Esophagus muscularis mucosa (tissue), 4 donors: ENCODE measurements around the gene STIP1. TPM values are rescaled to one million over a fixed set of nuclear protein-coding genes. Genes with fewer than 3 reads are reported as not detected.

Experiments used
- DNase-seq: peaks from one replicate; pipeline ENCODE4 v3.0.0-alpha.2; 2017; ENCODE audit errors: extremely low spot score
- H3K27ac ChIP-seq, 4 donors: fragments of 200-600 bp; sonication (generic); replicated peaks in 1 of 4; 1 replicate in 3 of 4; 2 replicates in 1 of 4; pipeline ENCODE4 v1.5.1; 2016 to 2019; ENCODE audit warnings: mild to moderate bottlenecking in 1 of 4
- H3K27me3 ChIP-seq, 4 donors: fragments of 200-600 bp; sonication (generic); one replicate each; pipeline versions ENCODE4 v1.5.1 to v1.6.0; 2016 to 2019
- H3K36me3 ChIP-seq, 4 donors: fragments of 200-600 bp; sonication (generic); one replicate each; pipeline ENCODE4 v1.5.1; 2016 to 2019
- H3K4me1 ChIP-seq, 4 donors: fragments of 200-600 bp; sonication (generic); one replicate each; pipeline ENCODE4 v1.5.1; 2016 to 2019
- H3K4me3 ChIP-seq, 4 donors: fragments of 200-600 bp; sonication (generic); 1 replicate in 2 of 4; 2 replicates in 2 of 4; pipeline ENCODE4 v1.5.1; 2016 to 2019; ENCODE audit warnings: mild to moderate bottlenecking in 4 of 4, moderate library complexity in 1 of 4
- H3K9me3 ChIP-seq, 4 donors: fragments of 200-600 bp; sonication (generic); 1 replicate in 3 of 4; 2 replicates in 1 of 4; pipeline ENCODE4 v1.5.1; 2016 to 2019
- EP300 ChIP-seq: sonication (generic); formaldehyde crosslinking; IDR thresholded peaks from one replicate; pipeline ENCODE4 v1.6.1; 2017; ENCODE audit warnings: antibody characterized with exemption
- POLR2A ChIP-seq: fragments of 450-650 bp; IDR thresholded peaks from one replicate; pipeline ENCODE4 v1.6.1; 2017; ENCODE audit warnings: antibody characterized with exemption, moderate library complexity, mild to moderate bottlenecking, low read depth
- POLR2AphosphoS5 ChIP-seq, 2 donors: sonication (generic); formaldehyde crosslinking; IDR thresholded peaks; one replicate each; pipeline ENCODE4 v1.6.1; 2017; ENCODE audit warnings: antibody characterized with exemption in 2 of 2
- WGBS: methylation state at CpG from one replicate; pipeline ENCODE4 v1.1.5; 2018; 5-methylcytosine and 5-hydroxymethylcytosine counted together
- intact Hi-C: fragments of 100-400 bp; cut with DNase I; formaldehyde crosslinking; loops from one replicate; pipeline ENCODE4 v1.15.1; 2023
- total RNA-seq, 4 donors: library from RNA; depleted of rRNA; stranded (reverse); fragments of >200 nt; gene quantifications; one replicate each; pipeline versions ENCODE4 v1.1.0 to v1.2.1, GENCODE V29; 2016
- TF ChIP-seq, protein P1 (sequence below), 3 experiments: fragments of 200-600 bp in 2 of 3; fragments of 450-650 bp in 1 of 3; sonication (generic) in 2 of 3; IDR thresholded peaks; one replicate each; pipeline ENCODE4 v1.5.1; 2017 to 2019; ENCODE audit warnings: antibody characterized with exemption in 3 of 3, mild to moderate bottlenecking in 2 of 3, moderate library complexity in 1 of 3

Gene STIP1
- total RNA-seq, 4 donors from 2014 or later = 82.2 to 116 (median 101) TPM

DNA sequence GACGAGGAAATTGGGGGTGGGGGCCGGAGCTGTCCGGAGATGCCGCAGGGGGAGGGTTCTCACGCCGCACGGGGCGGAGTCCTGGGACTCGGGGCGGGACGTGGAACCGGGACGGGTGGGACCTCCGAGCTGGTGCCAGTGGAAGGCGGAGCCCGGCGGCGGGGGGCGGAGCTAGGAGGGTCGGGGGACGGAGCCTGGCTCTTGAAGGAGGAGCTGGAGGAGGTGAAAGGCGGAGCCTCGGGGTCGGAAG, 55.2 kb downstream of the STIP1 start:
- Histone ChIP-seq H3K36me3 (peaks cover 23 to 49% (median 38%) of the 10 kb centered on the region in 4 donors), H3K27me3 (no peaks in the 10 kb centered on the region), H3K4me3 (peak overlapping the region; percentile 77 to 98 (median 90)), H3K9me3 (no peaks in the 10 kb centered on the region), H3K4me1 (peaks cover 34 to 56% (median 51%) of the 10 kb centered on the region in 4 donors), H3K27ac (peak overlapping the region; percentile 97 to 100 (median 98))
- intact Hi-C loops = no loop called here
- under 1% methylated on average over 21 of the region's 24 CpGs for WGBS
- no peak for TF ChIP-seq POLR2A
- peak; percentile 100 for DNase-seq

DNA sequence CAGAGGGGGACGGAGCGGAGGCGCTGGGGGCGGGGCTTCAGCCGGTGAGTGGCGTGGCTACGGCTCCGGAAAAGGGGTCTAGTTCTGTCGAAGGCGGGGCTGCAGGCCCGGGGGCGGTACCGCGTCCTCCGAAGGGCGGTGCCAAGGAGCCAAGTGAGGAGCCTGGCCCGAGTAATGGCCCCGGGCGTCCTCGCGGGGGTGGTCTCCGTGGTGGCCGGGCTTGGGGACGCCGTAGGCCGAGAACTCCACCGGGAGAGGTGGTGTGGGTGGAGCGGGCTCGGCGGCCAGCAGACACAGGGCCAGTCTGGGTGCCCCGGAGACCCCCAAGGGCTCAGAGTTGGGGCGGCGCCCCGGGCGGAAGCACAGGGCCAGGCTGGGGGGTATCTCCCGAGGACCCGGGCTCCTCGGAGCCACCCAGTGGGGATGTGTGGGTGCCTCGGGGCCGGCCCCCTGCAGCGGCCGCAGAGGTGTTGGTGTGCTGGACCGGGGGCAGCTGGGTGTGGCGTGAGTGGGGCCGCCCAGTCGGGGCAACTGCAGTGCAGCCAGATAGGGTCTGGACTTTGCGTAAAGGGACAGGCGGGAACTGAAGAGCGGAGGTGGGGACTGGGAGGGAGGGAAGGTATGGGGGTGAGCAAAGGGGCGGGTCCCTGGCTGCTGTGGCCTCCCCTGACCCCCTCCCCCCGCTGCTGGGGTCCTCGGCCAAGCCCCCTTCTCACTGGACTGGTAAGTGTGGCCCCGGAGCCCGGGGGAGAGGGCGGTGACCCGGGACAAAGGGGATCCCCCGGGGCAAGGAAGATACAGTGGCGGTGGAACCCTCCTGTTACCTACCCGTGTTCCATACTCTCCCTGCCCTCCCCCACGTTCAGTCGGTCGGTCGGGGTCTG, 55.8 kb downstream of the STIP1 start:
- H3K27me3 ChIP-seq = no peaks in the 10 kb centered on the region
- TF ChIP-seq, protein P1, sequence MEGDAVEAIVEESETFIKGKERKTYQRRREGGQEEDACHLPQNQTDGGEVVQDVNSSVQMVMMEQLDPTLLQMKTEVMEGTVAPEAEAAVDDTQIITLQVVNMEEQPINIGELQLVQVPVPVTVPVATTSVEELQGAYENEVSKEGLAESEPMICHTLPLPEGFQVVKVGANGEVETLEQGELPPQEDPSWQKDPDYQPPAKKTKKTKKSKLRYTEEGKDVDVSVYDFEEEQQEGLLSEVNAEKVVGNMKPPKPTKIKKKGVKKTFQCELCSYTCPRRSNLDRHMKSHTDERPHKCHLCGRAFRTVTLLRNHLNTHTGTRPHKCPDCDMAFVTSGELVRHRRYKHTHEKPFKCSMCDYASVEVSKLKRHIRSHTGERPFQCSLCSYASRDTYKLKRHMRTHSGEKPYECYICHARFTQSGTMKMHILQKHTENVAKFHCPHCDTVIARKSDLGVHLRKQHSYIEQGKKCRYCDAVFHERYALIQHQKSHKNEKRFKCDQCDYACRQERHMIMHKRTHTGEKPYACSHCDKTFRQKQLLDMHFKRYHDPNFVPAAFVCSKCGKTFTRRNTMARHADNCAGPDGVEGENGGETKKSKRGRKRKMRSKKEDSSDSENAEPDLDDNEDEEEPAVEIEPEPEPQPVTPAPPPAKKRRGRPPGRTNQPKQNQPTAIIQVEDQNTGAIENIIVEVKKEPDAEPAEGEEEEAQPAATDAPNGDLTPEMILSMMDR (IDR thresholded peaks at IDR 0.05) = no peak
- TF ChIP-seq POLR2A (peak; percentile 69), EP300 (no peak), POLR2AphosphoS5 (IDR thresholded peaks at IDR 0.05) (peak; percentile 61 to 72)
- peaks cover 34 to 55% (median 50%) of the 10 kb centered on the region in 4 donors for H3K4me1 ChIP-seq
- intact Hi-C loops = no loop called here
- DNase-seq = no peak
- peaks cover 23 to 45% (median 38%) of the 10 kb centered on the region in 4 donors for H3K36me3 ChIP-seq
- peak overlapping the region; percentile 77 to 98 (median 90) for H3K4me3 ChIP-seq
- H3K9me3 ChIP-seq = no peaks in the 10 kb centered on the region
- 1% methylated on average over 22 of the region's 63 CpGs for WGBS
- peak overlapping the region; percentile 97 to 100 (median 98) for H3K27ac ChIP-seq

DNA sequence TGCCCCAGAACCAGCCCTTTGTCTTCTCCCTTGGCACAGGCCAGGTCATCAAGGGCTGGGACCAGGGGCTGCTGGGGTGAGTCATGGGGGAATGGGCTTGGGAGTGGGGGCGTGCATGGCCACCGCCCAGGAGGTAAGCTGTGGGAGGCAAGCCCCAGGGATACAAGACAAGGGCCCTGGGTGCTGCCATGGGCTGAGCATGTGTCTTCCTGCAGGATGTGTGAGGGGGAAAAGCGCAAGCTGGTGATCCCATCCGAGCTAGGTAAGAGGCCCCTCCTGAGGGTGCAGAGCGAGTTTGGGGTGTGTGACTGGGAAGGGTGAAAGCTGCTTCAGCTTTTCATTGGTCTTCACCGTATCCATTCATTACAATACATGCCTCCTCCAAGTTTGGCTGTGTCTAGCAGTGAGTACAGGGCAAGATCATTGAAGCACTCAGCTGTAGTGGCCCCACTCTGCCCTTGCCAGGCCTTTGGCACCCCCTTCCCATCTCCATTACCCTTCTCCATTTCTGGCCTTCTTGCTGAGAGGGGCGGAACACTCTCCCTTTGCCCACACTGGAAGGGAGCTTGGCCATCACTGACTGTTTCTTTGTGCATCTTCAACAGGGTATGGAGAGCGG, 57.4 kb downstream of the STIP1 start:
- WGBS = 79% methylated on average over 7 of the region's 8 CpGs
- TF ChIP-seq, protein P1 (IDR thresholded peaks at IDR 0.05) = no peak
- TF ChIP-seq EP300 = no peak
- TF ChIP-seq POLR2A = no peak
- TF ChIP-seq POLR2AphosphoS5 (IDR thresholded peaks at IDR 0.05) = no peak
- Histone ChIP-seq H3K4me3 (no peak overlapping the region), H3K27ac (peak overlapping the region in 3 of 4 donors; percentile 97 to 100 (median 98)), H3K36me3 (peaks cover 12 to 29% (median 25%) of the 10 kb centered on the region in 4 donors), H3K4me1 (peaks cover 40 to 69% (median 62%) of the 10 kb centered on the region in 4 donors), H3K9me3 (no peaks in the 10 kb centered on the region), H3K27me3 (no peaks in the 10 kb centered on the region)
- intact Hi-C loops = no loop called here
- no peak for DNase-seq

GRCh38 chr11:64244107-64244506, 58.1 kb downstream of the STIP1 start:
- H3K27ac ChIP-seq = peak overlapping the region in 3 of 4 donors; percentile 85 to 97 (median 88)
- intact Hi-C loops = no loop called here
- H3K4me1 ChIP-seq = peaks cover 40 to 74% (median 62%) of the 10 kb centered on the region in 4 donors

GRCh38 chr11:64244966-64245365, 59.0 kb downstream of the STIP1 start:
- WGBS = 22% methylated on average over 1 of the region's 6 CpGs
- H3K9me3 ChIP-seq = no peaks in the 10 kb centered on the region
- H3K27me3 ChIP-seq = no peaks in the 10 kb centered on the region
- TF ChIP-seq EP300 (no peak), POLR2A (no peak), POLR2AphosphoS5 (IDR thresholded peaks at IDR 0.05) (no peak)
- TF ChIP-seq, protein P1 (IDR thresholded peaks at IDR 0.05) = no peak
- no peak for DNase-seq
- intact Hi-C loops = no loop called here
- peak overlapping the region; percentile 85 to 88 (median 86) for H3K27ac ChIP-seq
- peaks cover 36 to 70% (median 58%) of the 10 kb centered on the region in 4 donors for H3K4me1 ChIP-seq
- H3K36me3 ChIP-seq = peaks cover 7 to 17% (median 16%) of the 10 kb centered on the region in 4 donors
- peak overlapping the region; percentile 65 to 86 (median 72) for H3K4me3 ChIP-seq

More at GRCh38 chr11:64244107-64244506, 58.1 kb downstream of the STIP1 start:
- TF ChIP-seq POLR2A = no peak
- TF ChIP-seq, protein P1 (IDR thresholded peaks at IDR 0.05) = no peak
- no peak for TF ChIP-seq POLR2AphosphoS5 (IDR thresholded peaks at IDR 0.05)
- TF ChIP-seq EP300 = no peak
- Histone ChIP-seq H3K4me3 (no peak overlapping the region), H3K9me3 (no peaks in the 10 kb centered on the region), H3K27me3 (no peaks in the 10 kb centered on the region), H3K36me3 (peaks cover 7 to 21% (median 17%) of the 10 kb centered on the region in 4 donors)
- DNase-seq = no peak
- whole genome bisulfite sequencing = 52% methylated on average over 3 of the region's 5 CpGs
